GM12878 (cell line): ENCODE measurements around the gene CIDEC. TPM values are rescaled to one million over a fixed set of nuclear protein-coding genes. Genes with fewer than 3 reads are reported as not detected.

Experiments used
- ATAC-seq: fragments of 200-7000 bp; cut with Tn5 transposase; 3 replicates; pipeline ENCODE4 v1.9.1; 2020; ENCODE audit warnings: mild to moderate bottlenecking, moderate library complexity
- BruUV-seq: library from RNA; stranded (reverse); fragments of 400-500 nt; replicated peaks from 2 replicates; lab custom pipeline; 2021; lab: Mats Ljungman, UMichigan
- CTCF ChIA-PET: fragments of 300-600 bp; sonication (Branson Sonifier 250); formaldehyde crosslinking; extraction: SDS; loops from one replicate; lab custom pipeline; 2021; ENCODE audit warnings: inconsistent platforms; lab: Yijun Ruan, JAX
- POLR2A ChIA-PET: fragments of 350-600 bp; formaldehyde crosslinking; extraction: SDS; loops from one replicate; lab custom pipeline; 2021; ENCODE audit warnings: inconsistent platforms; lab: Charles Lee
- RAD21 ChIA-PET: fragments of 300-600 bp; sonication (Branson Sonifier 250); formaldehyde crosslinking; loops from one replicate; lab custom pipeline; 2023; ENCODE audit warnings: antibody characterized with exemption; ENCODE audit not compliant: unreplicated experiment; lab: Charles Lee
- SMC1A ChIA-PET: fragments of 300-600 bp; sonication (Branson Sonifier 250); formaldehyde crosslinking; loops from one replicate; lab custom pipeline; 2023; ENCODE audit not compliant: unreplicated experiment, uncharacterized antibody; lab: Charles Lee
- DNase-seq: peaks from one replicate; pipeline ENCODE4 v3.0.0-alpha.2; 2011; ENCODE audit warnings: low read depth, low spot score
- FAIRE-seq: peaks from 3 replicates; lab custom pipeline; 2011; peaks lifted over from hg19 to GRCh38; lab: Jason Lieb, UNC
- H2AFZ ChIP-seq: 2 replicates; pipeline ENCODE4 v1.6.0; 2011; ENCODE audit warnings: low read depth, low read length, control low read depth; ENCODE audit not compliant: control insufficient read depth
- H3K27ac ChIP-seq: 2 replicates; pipeline ENCODE4 v1.5.1; 2011; ENCODE audit warnings: control low read depth; ENCODE audit not compliant: control insufficient read depth, insufficient read depth
- H3K27me3 ChIP-seq, 2 experiments: replicated peaks in 1 of 2; 2 replicates each; pipeline versions ENCODE4 v1.6.0 to v1.6.1; 2011; ENCODE audit warnings: low read length in 1 of 2; ENCODE audit not compliant: control insufficient read depth in 2 of 2, insufficient read depth in 2 of 2
- H3K36me3 ChIP-seq, 2 experiments: 2 replicates each; pipeline ENCODE4 v1.5.1; 2011; ENCODE audit warnings: low read length in 1 of 2; ENCODE audit not compliant: control insufficient read depth in 2 of 2, insufficient read depth in 2 of 2
- H3K4me1 ChIP-seq: 2 replicates; pipeline ENCODE4 v1.6.1; 2011; ENCODE audit warnings: mild to moderate bottlenecking, low read length, moderate library complexity, mixed read lengths; ENCODE audit not compliant: control insufficient read depth, insufficient read depth
- H3K4me2 ChIP-seq: 2 replicates; pipeline ENCODE4 v1.6.0; 2011; ENCODE audit warnings: control low read depth; ENCODE audit not compliant: control insufficient read depth, insufficient read depth
- H3K4me3 ChIP-seq: fragments of 200-600 bp; sonication (generic); 2 replicates; pipeline ENCODE4 v1.5.1; 2016
- H3K79me2 ChIP-seq: 2 replicates; pipeline ENCODE4 v1.6.0; 2011; ENCODE audit warnings: low read length; ENCODE audit not compliant: control insufficient read depth, insufficient read depth
- H3K9ac ChIP-seq: 2 replicates; pipeline ENCODE4 v1.8.0; 2011; ENCODE audit warnings: low read length, control low read depth, mixed read lengths; ENCODE audit not compliant: control insufficient read depth, insufficient read depth
- H3K9me3 ChIP-seq: replicated peaks from 3 replicates; pipeline ENCODE4 v1.5.1; 2011; ENCODE audit warnings: mild to moderate bottlenecking, low read length; ENCODE audit not compliant: control insufficient read depth, insufficient read depth
- H4K20me1 ChIP-seq: 2 replicates; pipeline ENCODE4 v1.6.0; 2011; ENCODE audit not compliant: control insufficient read depth, insufficient read depth
- E2F8 ChIP-seq: fragments of 450-650 bp; IDR thresholded peaks from 2 replicates; pipeline ENCODE4 v1.6.1; 2018; ENCODE audit warnings: mild to moderate bottlenecking, low read depth, moderate library complexity; ENCODE audit not compliant: partially characterized antibody
- IRF3 ChIP-seq: fragments of 450-650 bp; IDR thresholded peaks from 2 replicates; pipeline ENCODE4 v1.6.1; 2014; ENCODE audit warnings: mild to moderate bottlenecking
- KDM1A ChIP-seq: fragments of 200-600 bp; sonication (generic); IDR thresholded peaks from 2 replicates; pipeline ENCODE4 v1.6.1; 2016; ENCODE audit warnings: borderline replicate concordance
- POLR2A ChIP-seq: IDR thresholded peaks from 2 replicates; pipeline ENCODE4 v1.6.1; 2011; ENCODE audit warnings: low read depth, mild to moderate bottlenecking, low read length
- WGBS: methylation state at CpG from one replicate; pipeline ENCODE4 v1.1.6; 2016; ENCODE audit warnings: low lambda C conversion rate; ENCODE audit not compliant: insufficient replicate concordance, insufficient coverage; ENCODE audit errors: missing lambda C conversion rate; 5-methylcytosine and 5-hydroxymethylcytosine counted together
- in situ Hi-C: fragments of 300-500 bp; cut with MboI; formaldehyde crosslinking; loops from 9 replicates; pipeline ENCODE4 v1.14.3; 2018; ENCODE audit warnings: mixed read lengths
- intact Hi-C: fragments of 100-400 bp; cut with micrococcal nuclease; formaldehyde crosslinking; loops from one replicate; pipeline ENCODE4 v1.14.2; 2022; ENCODE audit not compliant: unreplicated experiment
- polyA plus RNA-seq, 11 experiments: library from polyadenylated mRNA; depleted of rRNA in 4 of 11; unstranded in 6 of 11; stranded (reverse) in 5 of 11; fragments of >200 nt; fragmentation: Nextera tagmentation in 4 of 11; fragmentation: Illumina TruSeq in 1 of 11; extraction: Ambion mirVana in 4 of 11; extraction: Trizol in 1 of 11; gene quantifications; 1 replicate in 1 of 11; 2 replicates in 10 of 11; pipeline versions ENCODE4 v1.2.1 to v1.2.3, GENCODE V29; 2011 to 2016; ENCODE audit warnings: inconsistent platforms in 2 of 11, missing spikeins in 2 of 11, low read depth in 1 of 11
- small RNA-seq: library from RNA; depleted of rRNA; stranded (forward); fragments of <200 nt; gene quantifications from one replicate; pipeline ENCODE3, GENCODE V24; 2014
- total RNA-seq, 4 experiments: library from RNA; depleted of rRNA in 3 of 4; stranded (reverse); fragments of >200 nt in 3 of 4; fragmentation: Illumina TruSeq in 1 of 4; extraction: Trizol in 1 of 4; gene quantifications; 2 replicates each; pipeline versions ENCODE4 v1.2.1 to v1.2.3, GENCODE V29; 2013 to 2021

Gene CIDEC
- total and polyA plus RNA-seq, 10 of the 15 experiments (the other 5 are each of a cell fraction or from before 2014, with no cell fraction given): 0.10 to 0.49 TPM; not detected in 8

DNA sequence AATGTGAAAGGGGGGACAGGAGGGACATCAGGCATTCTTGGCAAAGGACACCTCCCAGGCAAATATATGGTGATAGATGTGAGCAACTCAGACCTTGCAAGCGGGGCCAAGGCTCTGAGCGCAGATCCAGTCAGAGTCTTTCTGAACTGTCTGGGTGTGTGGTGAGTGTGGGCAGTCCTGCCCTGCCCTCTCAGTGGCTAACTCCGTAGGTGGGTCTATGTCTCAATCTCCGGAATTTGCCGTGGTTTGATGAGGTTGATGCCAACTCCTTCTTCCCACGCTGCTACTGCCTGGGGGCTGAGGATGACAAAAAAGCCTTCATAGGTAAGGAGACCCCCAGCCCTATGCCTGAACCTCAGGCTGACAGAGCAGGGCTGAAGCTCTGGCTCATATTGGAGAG is 62.6 kb downstream of the CIDEC start:
- no peak for ATAC-seq
- no peaks in the 10 kb centered on the region for H4K20me1 ChIP-seq
- no peaks in the 10 kb centered on the region; a peak in 2 of 4 replicates for H3K36me3 ChIP-seq
- intact Hi-C loops (no loop called here), in situ Hi-C loops (no loop called here)
- no TSS peak for BruUV-seq
- H3K4me1 ChIP-seq: no peaks in the 10 kb centered on the region
- no peak overlapping the region for H3K27ac ChIP-seq
- TF ChIP-seq E2F8: no peak
- TF ChIP-seq IRF3: no peak
- TF ChIP-seq POLR2A: 0 out of 2 replicates have a peak, but pooled peaks have one; percentile 18
- no peak for TF ChIP-seq KDM1A
- TF ChIP-seq, all 136 proteins: peak for 1
- Histone ChIP-seq H2AFZ (no peak overlapping the region), H3K4me2 (no peak overlapping the region), H3K9me3 (no peaks in the 10 kb centered on the region), H3K79me2 (no peaks in the 10 kb centered on the region), H3K27me3 (no peaks in the 10 kb centered on the region), H3K4me3 (no peak overlapping the region), H3K9ac (no peak overlapping the region)
- RAD21 ChIA-PET: no interaction called here
- CTCF ChIA-PET: no interaction called here
- POLR2A ChIA-PET: interaction anchor here (1.1 kb wide), 1 partner anchor 13 kb away, joined by 3 read pairs; no protein-coding TSS in a partner anchor
- FAIRE-seq (no peak), DNase-seq (no peak)
- SMC1A ChIA-PET: no interaction called here
- 82% methylated on average over 6 of the region's 6 CpGs for WGBS

Small RNAs within 50 kb of the gene (small RNA-seq; reads per million reads assigned to genes)
- gene RNU6-882P: not detected

Other genes with a start within 250 kb of the CIDEC start
Only the 7 nearest of the 18 such genes appear.
- 19.9 and 22.3 TPM in 2 replicates for gene TTLL3, start 70.0 kb downstream of the CIDEC start, total RNA-seq (2014; rRNA removed)
- 14.5 and 15.6 TPM in 2 replicates for gene TTLL3, start 70.0 kb downstream of the CIDEC start, total RNA-seq (2014; rRNA removed; fragmentation: Illumina TruSeq; extraction: Trizol)
- gene TTLL3, start 70.0 kb downstream of the CIDEC start, total RNA-seq (2021): 30.4 and 36.1 TPM in 2 replicates
- gene TTLL3, start 70.0 kb downstream of the CIDEC start, polyA plus RNA-seq (2011; rRNA removed): 33.8 and 45.3 TPM in 2 replicates
- 30.1 and 30.7 TPM in 2 replicates for gene TTLL3, start 70.0 kb downstream of the CIDEC start, polyA plus RNA-seq (2014; fragmentation: Illumina TruSeq; extraction: Trizol)
- gene TTLL3, start 70.0 kb downstream of the CIDEC start, polyA plus RNA-seq (2014; fragmentation: Nextera tagmentation; extraction: Ambion mirVana): 1 to 10 TPM; 4.2 to 6.8 TPM
- 49.3 and 51.3 TPM in 2 replicates for gene TTLL3, start 70.0 kb downstream of the CIDEC start, polyA plus RNA-seq (2014; rRNA removed)
- 10 to 100 TPM; 10.4 to 13.2 TPM for gene TTLL3, start 70.0 kb downstream of the CIDEC start, polyA plus RNA-seq (2016; fragmentation: Nextera tagmentation; extraction: Ambion mirVana)
- gene RPUSD3, start 36.2 kb downstream of the CIDEC start, total RNA-seq (2014; rRNA removed): 38.7 and 44.8 TPM in 2 replicates
- gene RPUSD3, start 36.2 kb downstream of the CIDEC start, total RNA-seq (2014; rRNA removed; fragmentation: Illumina TruSeq; extraction: Trizol): 26.9 and 28.9 TPM in 2 replicates
- 41.3 and 44.9 TPM in 2 replicates for gene RPUSD3, start 36.2 kb downstream of the CIDEC start, total RNA-seq (2021)
- gene RPUSD3, start 36.2 kb downstream of the CIDEC start, polyA plus RNA-seq (2011; rRNA removed): 17.6 and 48.0 TPM in 2 replicates
- gene RPUSD3, start 36.2 kb downstream of the CIDEC start, polyA plus RNA-seq (2014; fragmentation: Illumina TruSeq; extraction: Trizol): 23.2 and 33.8 TPM in 2 replicates
- 10 to 100 TPM in 1 of 2 experiments, 1 to 10 TPM in 1; 6.4 to 13.6 TPM for gene RPUSD3, start 36.2 kb downstream of the CIDEC start, polyA plus RNA-seq (2014; fragmentation: Nextera tagmentation; extraction: Ambion mirVana)
- gene RPUSD3, start 36.2 kb downstream of the CIDEC start, polyA plus RNA-seq (2014; rRNA removed): 38.8 and 43.2 TPM in 2 replicates
- gene RPUSD3, start 36.2 kb downstream of the CIDEC start, polyA plus RNA-seq (2016; fragmentation: Nextera tagmentation; extraction: Ambion mirVana): 10 to 100 TPM; 68.9 to 72.9 TPM
- 35.2 and 36.9 TPM in 2 replicates for gene JAGN1, start 10.4 kb upstream of the CIDEC start, total RNA-seq (2014; rRNA removed)
- gene JAGN1, start 10.4 kb upstream of the CIDEC start, total RNA-seq (2014; rRNA removed; fragmentation: Illumina TruSeq; extraction: Trizol): 23.3 and 23.4 TPM in 2 replicates
- 35.5 and 35.6 TPM in 2 replicates for gene JAGN1, start 10.4 kb upstream of the CIDEC start, total RNA-seq (2021)
- gene JAGN1, start 10.4 kb upstream of the CIDEC start, polyA plus RNA-seq (2011; rRNA removed): 29.5 and 40.7 TPM in 2 replicates
- gene JAGN1, start 10.4 kb upstream of the CIDEC start, polyA plus RNA-seq (2014; fragmentation: Illumina TruSeq; extraction: Trizol): 34.1 and 38.8 TPM in 2 replicates
- 10 to 100 TPM; 26.2 to 28.6 TPM for gene JAGN1, start 10.4 kb upstream of the CIDEC start, polyA plus RNA-seq (2014; fragmentation: Nextera tagmentation; extraction: Ambion mirVana)
- gene JAGN1, start 10.4 kb upstream of the CIDEC start, polyA plus RNA-seq (2014; rRNA removed): 37.3 and 38.1 TPM in 2 replicates
- gene JAGN1, start 10.4 kb upstream of the CIDEC start, polyA plus RNA-seq (2016; fragmentation: Nextera tagmentation; extraction: Ambion mirVana): 10 to 100 TPM; 53.6 to 56.0 TPM
- 0.05 and 0.17 TPM in 2 replicates for gene IL17RE, start 22.6 kb upstream of the CIDEC start, total RNA-seq (2014; rRNA removed)
- gene IL17RE, start 22.6 kb upstream of the CIDEC start, total RNA-seq (2014; rRNA removed; fragmentation: Illumina TruSeq; extraction: Trizol): 0.04 and 0.46 TPM in 2 replicates
- 0.37 and 0.51 TPM in 2 replicates for gene IL17RE, start 22.6 kb upstream of the CIDEC start, total RNA-seq (2021)
- gene IL17RE, start 22.6 kb upstream of the CIDEC start, polyA plus RNA-seq (2011; rRNA removed): 0.18 and 0.29 TPM in 2 replicates
- 0.06 and 0.13 TPM in 2 replicates for gene IL17RE, start 22.6 kb upstream of the CIDEC start, polyA plus RNA-seq (2014; fragmentation: Illumina TruSeq; extraction: Trizol)
- under 1 TPM in 1 of 2 experiments, not detected in 1; 0.05 TPM for gene IL17RE, start 22.6 kb upstream of the CIDEC start, polyA plus RNA-seq (2014; fragmentation: Nextera tagmentation; extraction: Ambion mirVana)
- gene IL17RE, start 22.6 kb upstream of the CIDEC start, polyA plus RNA-seq (2014; rRNA removed): 0.04 and 0.08 TPM in 2 replicates
- gene IL17RE, start 22.6 kb upstream of the CIDEC start, polyA plus RNA-seq (2016; fragmentation: Nextera tagmentation; extraction: Ambion mirVana): under 1 TPM in 1 of 2 experiments, not detected in 1; 0.21 TPM
- 0.34 and 0.44 TPM in 2 replicates for gene IL17RC, start 36.8 kb upstream of the CIDEC start, total RNA-seq (2014; rRNA removed)
- gene IL17RC, start 36.8 kb upstream of the CIDEC start, total RNA-seq (2014; rRNA removed; fragmentation: Illumina TruSeq; extraction: Trizol): not detected in 2 replicates
- 0.37 and 0.44 TPM in 2 replicates for gene IL17RC, start 36.8 kb upstream of the CIDEC start, total RNA-seq (2021)
- gene IL17RC, start 36.8 kb upstream of the CIDEC start, polyA plus RNA-seq (2011; rRNA removed): 0.11 TPM in 1 of 2 replicates, not detected in the other
- 0.07 TPM in 1 of 2 replicates, not detected in the other for gene IL17RC, start 36.8 kb upstream of the CIDEC start, polyA plus RNA-seq (2014; fragmentation: Illumina TruSeq; extraction: Trizol)
- not detected for gene IL17RC, start 36.8 kb upstream of the CIDEC start, polyA plus RNA-seq (2014; fragmentation: Nextera tagmentation; extraction: Ambion mirVana)
- gene IL17RC, start 36.8 kb upstream of the CIDEC start, polyA plus RNA-seq (2014; rRNA removed): 0.29 TPM in 2 replicates
- 1 to 10 TPM; 3.9 to 4.4 TPM for gene IL17RC, start 36.8 kb upstream of the CIDEC start, polyA plus RNA-seq (2016; fragmentation: Nextera tagmentation; extraction: Ambion mirVana)
- gene CRELD1, start 53.6 kb upstream of the CIDEC start, total RNA-seq (2014; rRNA removed): 7.6 and 9.4 TPM in 2 replicates
- 7.3 and 7.6 TPM in 2 replicates for gene CRELD1, start 53.6 kb upstream of the CIDEC start, total RNA-seq (2014; rRNA removed; fragmentation: Illumina TruSeq; extraction: Trizol)
- 8.2 and 8.4 TPM in 2 replicates for gene CRELD1, start 53.6 kb upstream of the CIDEC start, total RNA-seq (2021)
- 11.3 and 15.9 TPM in 2 replicates for gene CRELD1, start 53.6 kb upstream of the CIDEC start, polyA plus RNA-seq (2011; rRNA removed)
- gene CRELD1, start 53.6 kb upstream of the CIDEC start, polyA plus RNA-seq (2014; fragmentation: Illumina TruSeq; extraction: Trizol): 2.6 and 6.2 TPM in 2 replicates
- 1 to 10 TPM; 1.3 to 2.3 TPM for gene CRELD1, start 53.6 kb upstream of the CIDEC start, polyA plus RNA-seq (2014; fragmentation: Nextera tagmentation; extraction: Ambion mirVana)
- gene CRELD1, start 53.6 kb upstream of the CIDEC start, polyA plus RNA-seq (2014; rRNA removed): 12.3 and 12.7 TPM in 2 replicates
- 10 to 100 TPM; 14.2 TPM for gene CRELD1, start 53.6 kb upstream of the CIDEC start, polyA plus RNA-seq (2016; fragmentation: Nextera tagmentation; extraction: Ambion mirVana)
- 4.9 and 5.8 TPM in 2 replicates for gene PRRT3, start 72.2 kb upstream of the CIDEC start, total RNA-seq (2014; rRNA removed)
- 5.9 and 6.4 TPM in 2 replicates for gene PRRT3, start 72.2 kb upstream of the CIDEC start, total RNA-seq (2014; rRNA removed; fragmentation: Illumina TruSeq; extraction: Trizol)
- 17.0 and 18.0 TPM in 2 replicates for gene PRRT3, start 72.2 kb upstream of the CIDEC start, total RNA-seq (2021)
- 2.5 and 5.8 TPM in 2 replicates for gene PRRT3, start 72.2 kb upstream of the CIDEC start, polyA plus RNA-seq (2011; rRNA removed)
- gene PRRT3, start 72.2 kb upstream of the CIDEC start, polyA plus RNA-seq (2014; fragmentation: Illumina TruSeq; extraction: Trizol): 3.7 and 8.3 TPM in 2 replicates
- gene PRRT3, start 72.2 kb upstream of the CIDEC start, polyA plus RNA-seq (2014; fragmentation: Nextera tagmentation; extraction: Ambion mirVana): 1 to 10 TPM in 1 of 2 experiments, under 1 TPM in 1; 0.53 to 1.1 TPM
- gene PRRT3, start 72.2 kb upstream of the CIDEC start, polyA plus RNA-seq (2014; rRNA removed): 9.9 and 12.3 TPM in 2 replicates
- gene PRRT3, start 72.2 kb upstream of the CIDEC start, polyA plus RNA-seq (2016; fragmentation: Nextera tagmentation; extraction: Ambion mirVana): 10 to 100 TPM in 1 of 2 experiments, 1 to 10 TPM in 1; 8.6 to 10.0 TPM